Ovary (tissue), 9 donors: Measurements from ENCODE around the gene RSBN1L. TPM values are rescaled to one million over a fixed set of nuclear protein-coding genes. Genes with fewer than 3 reads are reported as not detected.

ENCODE experiments used
- DNase-seq, 5 donors: peaks; one replicate each; pipeline ENCODE4 v3.0.0-alpha.2; 2019 to 2020
- H3K27ac ChIP-seq, 2 donors: fragments of 200-600 bp; one replicate each; pipeline versions ENCODE4 v1.5.1 to v1.8.0; 2019 to 2022
- H3K27me3 ChIP-seq: fragments of 200-600 bp; one replicate; pipeline ENCODE4 v1.8.0; 2022
- H3K36me3 ChIP-seq: fragments of 200-600 bp; sonication (generic); one replicate; pipeline ENCODE4 v1.5.1; 2019
- H3K4me1 ChIP-seq: one replicate; pipeline ENCODE4 v1.8.1; 2013; ENCODE audit warnings: mild to moderate bottlenecking, moderate library complexity; ENCODE audit not compliant: insufficient read depth
- H3K4me3 ChIP-seq: fragments of 200-600 bp; sonication (generic); one replicate; pipeline ENCODE4 v1.5.1; 2017
- H3K9me3 ChIP-seq, 2 donors: fragments of 200-600 bp in 1 of 2; sonication (generic) in 1 of 2; one replicate each; pipeline versions ENCODE4 v1.5.1 to v1.8.1; 2013 to 2019; ENCODE audit warnings: mild to moderate bottlenecking in 1 of 2, moderate library complexity in 1 of 2
- EP300 ChIP-seq: sonication (generic); formaldehyde crosslinking; IDR thresholded peaks from one replicate; pipeline ENCODE4 v1.6.1; 2017; ENCODE audit warnings: antibody characterized with exemption
- POLR2A ChIP-seq: fragments of 450-650 bp; IDR thresholded peaks from one replicate; pipeline ENCODE4 v1.6.1; 2017; ENCODE audit warnings: antibody characterized with exemption, mild to moderate bottlenecking, moderate library complexity
- WGBS, 3 donors: extraction: QIAGEN DNeasy Blood & Tissue Kit in 1 of 3; methylation state at CpG; one replicate each; pipeline versions ENCODE4 v1.1.5 to v1.1.7; 2013 to 2017; 5-methylcytosine and 5-hydroxymethylcytosine counted together
- intact Hi-C, 4 donors: fragments of 100-400 bp; cut with DNase I; formaldehyde crosslinking; loops; one replicate each; pipeline versions ENCODE4 v1.11.0 to v1.15.1; 2022 to 2023
- polyA plus RNA-seq, 2 donors: library from polyadenylated mRNA; stranded (reverse); fragments of 200-250 nt in 1 of 2; fragments of 350-450 nt in 1 of 2; fragmentation: Illumina TruSeq in 1 of 2; extraction: RNeasy Lipid Tissue Mini Kit (QIAGEN cat#74804) in 1 of 2; gene quantifications; one replicate each; pipeline ENCODE4 v1.2.3, GENCODE V29; 2013 to 2014
- total RNA-seq, 7 donors: library from RNA; depleted of rRNA in 2 of 7; stranded (reverse); fragments of >200 nt in 2 of 7; fragmentation: NEBNext Ultra II Directional in 3 of 7; extraction: Animal tissue kit (Norgen Biotek cat#: 25700) in 3 of 7; gene quantifications; one replicate each; pipeline versions ENCODE4 v1.1.0 to v1.2.4, GENCODE V29; 2016 to 2023
- TF ChIP-seq, protein P1 (sequence below), 3 donors: fragments of 450-650 bp in 2 of 3; fragments of 200-600 bp in 1 of 3; IDR thresholded peaks; one replicate each; pipeline versions ENCODE4 v1.5.1 to v1.8.0; 2016 to 2022; ENCODE audit warnings: antibody characterized with exemption in 3 of 3, mild to moderate bottlenecking in 1 of 3
- donor health status: DM: no; HTN: no; CAD: no; lungs with moderate emphysema.
- donor health status: DM: no; HTN: no; CAD: no.
- donor health status: Bipolar disorder and iron deficiency.
- donor health status: DM: yes; HTN: yes; CAD: no.
- donor health status: DM: no; HTN: no; CAD: no.
- donor health status: DM: yes; HTN: yes; CAD: no.

The RSBN1L gene
- total and polyA plus RNA-seq, 9 donors: 12.4 to 28.3 (median 24.1) TPM

DNA sequence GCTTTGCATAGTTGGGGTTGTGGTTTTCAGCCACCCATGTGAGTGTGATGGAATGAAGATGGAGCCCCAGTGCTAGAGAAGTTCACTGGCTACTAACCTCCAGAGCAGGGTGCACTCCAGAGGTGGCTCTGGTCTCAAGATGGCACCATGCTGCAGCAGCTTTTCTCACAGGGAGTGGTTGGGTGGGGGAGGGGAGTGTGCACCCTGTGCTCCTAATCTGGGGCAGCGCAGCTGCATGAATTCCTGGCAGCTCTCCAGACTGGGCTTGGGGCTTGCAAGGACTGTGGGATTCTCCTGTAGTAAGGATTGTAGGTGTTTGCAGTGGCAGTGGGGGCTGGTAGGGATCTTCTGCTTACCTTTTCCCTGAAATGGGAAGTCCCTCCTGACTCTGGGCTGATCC is 126.0 kb downstream of the RSBN1L start:
- no peak overlapping the region for H3K27ac ChIP-seq
- H3K36me3 ChIP-seq: no peaks in the 10 kb centered on the region
- H3K4me1 ChIP-seq: no peaks in the 10 kb centered on the region
- peaks cover 0 to 3% of the 10 kb centered on the region in 2 donors for H3K9me3 ChIP-seq
- 44 to 46% (median 45%) methylated on average over 1 of the region's 1 CpG for WGBS, 3 donors
- intact Hi-C loops: no loop called here
- TF ChIP-seq EP300 (no peak), POLR2A (no peak)
- TF ChIP-seq, protein P1, sequence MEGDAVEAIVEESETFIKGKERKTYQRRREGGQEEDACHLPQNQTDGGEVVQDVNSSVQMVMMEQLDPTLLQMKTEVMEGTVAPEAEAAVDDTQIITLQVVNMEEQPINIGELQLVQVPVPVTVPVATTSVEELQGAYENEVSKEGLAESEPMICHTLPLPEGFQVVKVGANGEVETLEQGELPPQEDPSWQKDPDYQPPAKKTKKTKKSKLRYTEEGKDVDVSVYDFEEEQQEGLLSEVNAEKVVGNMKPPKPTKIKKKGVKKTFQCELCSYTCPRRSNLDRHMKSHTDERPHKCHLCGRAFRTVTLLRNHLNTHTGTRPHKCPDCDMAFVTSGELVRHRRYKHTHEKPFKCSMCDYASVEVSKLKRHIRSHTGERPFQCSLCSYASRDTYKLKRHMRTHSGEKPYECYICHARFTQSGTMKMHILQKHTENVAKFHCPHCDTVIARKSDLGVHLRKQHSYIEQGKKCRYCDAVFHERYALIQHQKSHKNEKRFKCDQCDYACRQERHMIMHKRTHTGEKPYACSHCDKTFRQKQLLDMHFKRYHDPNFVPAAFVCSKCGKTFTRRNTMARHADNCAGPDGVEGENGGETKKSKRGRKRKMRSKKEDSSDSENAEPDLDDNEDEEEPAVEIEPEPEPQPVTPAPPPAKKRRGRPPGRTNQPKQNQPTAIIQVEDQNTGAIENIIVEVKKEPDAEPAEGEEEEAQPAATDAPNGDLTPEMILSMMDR (IDR thresholded peaks at IDR 0.05): no peak
- no peaks in the 10 kb centered on the region for H3K27me3 ChIP-seq
- no peak for DNase-seq
- no peak overlapping the region for H3K4me3 ChIP-seq

- H3K27ac ChIP-seq: no peak overlapping the region
- no peak overlapping the region for H3K4me3 ChIP-seq
- no peak for TF ChIP-seq POLR2A
- TF ChIP-seq EP300: no peak
- TF ChIP-seq, protein P1 (IDR thresholded peaks at IDR 0.05): no peak
- no peak for DNase-seq
- 68 to 76% (median 71%) methylated on average over 2 of the region's 2 CpGs for WGBS, 3 donors
- H3K4me1 ChIP-seq: no peaks in the 10 kb centered on the region
- intact Hi-C loops: no loop called here
- no peaks in the 10 kb centered on the region for H3K27me3 ChIP-seq
- H3K36me3 ChIP-seq: no peaks in the 10 kb centered on the region
- H3K9me3 ChIP-seq: peaks cover 0 to 6% of the 10 kb centered on the region in 2 donors
These were observed 127.5 kb downstream of the RSBN1L start for GRCh38 chr7:77823787-77824186.

- Histone ChIP-seq H3K27me3 (no peaks in the 10 kb centered on the region), H3K36me3 (no peaks in the 10 kb centered on the region), H3K4me3 (no peak overlapping the region), H3K27ac (no peak overlapping the region), H3K4me1 (no peaks in the 10 kb centered on the region), H3K9me3 (peaks cover 0 to 6% of the 10 kb centered on the region in 2 donors)
- intact Hi-C loops: no loop called here
- WGBS, 3 donors: 93 to 96% (median 94%) methylated on average over 5 of the region's 5 CpGs
- TF ChIP-seq, protein P1 (IDR thresholded peaks at IDR 0.05): no peak
- TF ChIP-seq EP300 (no peak), POLR2A (no peak)
- no peak for DNase-seq
These were observed 128.4 kb downstream of the RSBN1L start for GRCh38 chr7:77824636-77825035.

- H3K4me3 ChIP-seq: no peak overlapping the region
- H3K27ac ChIP-seq: no peak overlapping the region
- no peaks in the 10 kb centered on the region for H3K4me1 ChIP-seq
- H3K27me3 ChIP-seq: no peaks in the 10 kb centered on the region
- WGBS, 3 donors: 93 to 97% (median 95%) methylated on average over 3 of the region's 3 CpGs
- no peak for DNase-seq
- no peaks in the 10 kb centered on the region for H3K36me3 ChIP-seq
- H3K9me3 ChIP-seq: peaks cover 0 to 3% of the 10 kb centered on the region in 2 donors
- intact Hi-C loops: no loop called here
- no peak for TF ChIP-seq POLR2A
- TF ChIP-seq, protein P1 (IDR thresholded peaks at IDR 0.05): no peak
- no peak for TF ChIP-seq EP300
These were observed 128.9 kb downstream of the RSBN1L start for GRCh38 chr7:77825131-77825530.
